ENCODE data around the gene TRABD.

- TF ChIP-seq CTCF (IDR thresholded peaks at IDR 0.05; ENCODE audit: borderline replicate concordance, extremely low read depth, low read length, poor library complexity, severe bottlenecking) (no peak), EZH2 (IDR thresholded peaks at IDR 0.05; ENCODE audit: borderline replicate concordance, low read depth, low read length, severe bottlenecking) (no peak)
Observed at GRCh38 chr22:50175191-50175461, 10.6 kb upstream of the TRABD start.
